ENCODE results near the gene TNFAIP1. TPM values are rescaled to one million over a fixed set of nuclear protein-coding genes. Genes with fewer than 3 reads are reported as not detected.

TNFAIP1 gene
- total RNA-seq, 1 experiment from 2014 or later = 21.8 TPM

DNA sequence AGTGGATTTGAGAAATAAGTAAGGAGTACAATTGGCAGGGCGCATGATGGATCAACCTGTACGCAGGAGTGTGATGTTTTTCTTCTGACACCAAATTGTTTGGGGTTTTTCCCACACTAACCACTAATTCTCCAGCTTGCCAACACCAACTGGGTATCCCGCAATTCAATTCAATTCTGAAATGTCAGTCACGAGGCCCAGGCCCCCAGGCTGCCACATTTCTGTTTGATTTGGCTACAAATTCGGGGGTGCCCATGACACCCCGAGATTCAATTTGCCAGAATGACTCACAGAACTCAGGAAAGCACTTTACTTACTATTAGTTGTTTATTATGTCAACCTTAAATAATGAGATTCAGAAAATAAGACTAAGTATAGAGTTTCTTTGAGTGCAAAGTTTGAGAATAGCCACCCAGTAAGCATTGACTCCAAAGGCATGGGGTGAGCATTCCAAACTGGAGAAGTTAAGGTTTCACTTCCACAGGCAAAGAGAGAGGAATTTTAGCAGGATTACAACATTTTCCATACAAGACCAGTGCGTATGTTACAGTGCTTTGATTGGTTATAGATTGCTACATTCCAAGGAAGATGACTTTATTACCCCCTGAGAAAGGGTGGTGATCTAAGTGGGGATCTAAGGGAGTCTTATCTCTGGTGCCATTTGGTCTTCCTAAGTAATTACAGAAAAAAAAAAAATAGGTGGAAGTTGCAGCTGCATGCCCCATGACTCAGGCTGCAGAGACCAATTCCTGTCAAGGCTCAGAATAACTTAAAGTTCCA, 59.0 kb downstream of the TNFAIP1 start:
- Histone ChIP-seq H2BK120ac (ENCODE audit: low read depth, low read length, poor library complexity, severe bottlenecking) (no peak overlapping the region), H3K27ac (ENCODE audit: insufficient read length, low read depth, low read length) (no peak overlapping the region), H3K9ac (ENCODE audit: extremely low read depth, insufficient read length, low read length) (no peak overlapping the region), H2BK20ac (ENCODE audit: low read depth, low read length, poor library complexity, severe bottlenecking) (no peak overlapping the region), H4K20me1 (ENCODE audit: control insufficient read depth, insufficient read depth, insufficient read length) (no peaks in the 10 kb centered on the region), H4K8ac (replicated peaks; ENCODE audit: insufficient read length, low read depth, low read length) (no peak overlapping the region), H3K4me1 (ENCODE audit: insufficient read depth, low read length) (no peaks in the 10 kb centered on the region), H2BK15ac (ENCODE audit: low read depth, low read length) (no peak overlapping the region), H2AK5ac (ENCODE audit: insufficient read length, low read length) (no peak overlapping the region), H3K4me2 (ENCODE audit: insufficient read depth, insufficient read length, low read length) (no peak overlapping the region), H3K9me3 (ENCODE audit: control insufficient read depth, low read depth, low read length) (no peaks in the 10 kb centered on the region), H3K4ac (ENCODE audit: low read depth, low read length) (no peak overlapping the region), H3K56ac (ENCODE audit: insufficient read length, low read depth, low read length) (no peak overlapping the region), H3K14ac (ENCODE audit: insufficient read depth, low read length) (no peak overlapping the region), H3K23ac (ENCODE audit: insufficient read length, low read depth, low read length) (no peak overlapping the region), H3K18ac (ENCODE audit: insufficient read length, low read depth, low read length) (no peak overlapping the region), H2BK12ac (ENCODE audit: insufficient read length, low read depth, low read length) (no peak overlapping the region), H4K91ac (ENCODE audit: insufficient read length, low read depth, low read length) (no peak overlapping the region), H4K5ac (ENCODE audit: insufficient read length, low read depth, low read length) (no peak overlapping the region), H2BK5ac (ENCODE audit: insufficient read length, low read length) (no peak overlapping the region), H3K79me2 (ENCODE audit: insufficient read depth, low read length) (no peaks in the 10 kb centered on the region), H3K23me2 (ENCODE audit: insufficient read length, low read depth, low read length, poor library complexity, severe bottlenecking) (no peaks in the 10 kb centered on the region), H3K27me3 (ENCODE audit: insufficient read depth, low read length) (no peaks in the 10 kb centered on the region), H3T11ph (ENCODE audit: low read length) (no peak overlapping the region), H3K79me1 (ENCODE audit: insufficient read depth, low read depth, low read length, poor library complexity, severe bottlenecking) (no peaks in the 10 kb centered on the region), H2AFZ (ENCODE audit: low read length) (no peak overlapping the region)
- Mint-ChIP-seq H3K27ac (no peak overlapping the region; a peak in 1 of 7 replicates), H3K27me3 (ENCODE audit: low read depth) (peaks cover 26% of the 10 kb centered on the region), H3K4me3 (no peak overlapping the region), H3K4me1 (peaks cover 3 to 11% of the 10 kb centered on the region in 2 experiments; a peak in 3 of 4 replicates), H3K36me3 (ENCODE audit: insufficient read depth in 1 of 3, low read depth in 3 of 3) (peaks cover 1 to 7% (median 5%) of the 10 kb centered on the region in 3 experiments; a peak in 4 of 7 replicates), H3K9me3 (no peaks in the 10 kb centered on the region)
- WGBS (ENCODE audit: extremely low coverage, insufficient read length, low lambda C conversion rate) = no CpG with 5 or more reads among the region's 7 CpGs
- no peak for TF ChIP-seq CTCF (conservative IDR thresholded peaks at IDR 0.05)
- no peak for DNase-seq
